Suprapubic skin (tissue), 4 donors: ENCODE measurements around the gene CRCP. TPM values are rescaled to one million over a fixed set of nuclear protein-coding genes. Genes with fewer than 3 reads are reported as not detected.

Experiments
- DNase-seq, 2 donors: peaks; one replicate each; pipeline ENCODE4 v3.0.0-alpha.2; 2019; ENCODE audit warnings: low spot score in 2 of 2
- H3K27ac ChIP-seq: fragments of 200-600 bp; sonication (generic); one replicate; pipeline ENCODE4 v1.5.1; 2019
- H3K27me3 ChIP-seq: fragments of 200-600 bp; sonication (generic); one replicate; pipeline ENCODE4 v1.5.1; 2019
- H3K36me3 ChIP-seq: fragments of 200-600 bp; sonication (generic); one replicate; pipeline ENCODE4 v1.5.1; 2019
- H3K4me1 ChIP-seq: fragments of 200-600 bp; sonication (generic); one replicate; pipeline ENCODE4 v1.5.1; 2019
- H3K4me3 ChIP-seq: fragments of 200-600 bp; sonication (generic); one replicate; pipeline ENCODE4 v1.5.1; 2019; ENCODE audit warnings: mild to moderate bottlenecking
- H3K9me3 ChIP-seq: fragments of 200-600 bp; sonication (generic); one replicate; pipeline ENCODE4 v1.5.1; 2019
- CTCF ChIP-seq, 2 donors: fragments of 200-600 bp in 1 of 2; fragments of 450-650 bp in 1 of 2; sonication (generic) in 1 of 2; IDR thresholded peaks; one replicate each; pipeline ENCODE4 v1.5.1; 2016 to 2019; ENCODE audit warnings: antibody characterized with exemption in 2 of 2, mild to moderate bottlenecking in 1 of 2, moderate library complexity in 1 of 2
- EP300 ChIP-seq: sonication (generic); formaldehyde crosslinking; IDR thresholded peaks from one replicate; pipeline ENCODE4 v1.6.1; 2017; ENCODE audit warnings: antibody characterized with exemption
- POLR2A ChIP-seq, 2 donors: fragments of 450-650 bp; IDR thresholded peaks; one replicate each; pipeline ENCODE4 v1.6.1; 2017; ENCODE audit warnings: antibody characterized with exemption in 2 of 2, mild to moderate bottlenecking in 2 of 2, moderate library complexity in 2 of 2
- POLR2AphosphoS5 ChIP-seq, 3 donors: sonication (generic); formaldehyde crosslinking; IDR thresholded peaks; one replicate each; pipeline ENCODE4 v1.6.1; 2017; ENCODE audit warnings: antibody characterized with exemption in 3 of 3
- WGBS: methylation state at CpG from one replicate; pipeline ENCODE4 v1.1.5; 2018; 5-methylcytosine and 5-hydroxymethylcytosine counted together
- total RNA-seq, 4 donors: library from RNA; depleted of rRNA; stranded (reverse); fragments of >200 nt; gene quantifications; one replicate each; pipeline ENCODE4 v1.1.0, GENCODE V29; 2016

Gene CRCP
- total RNA-seq, 4 donors from 2014 or later: 33.8 to 67.2 (median 42.8) TPM

- no peak overlapping the region for H3K27ac ChIP-seq
- peaks cover 13% of the 10 kb centered on the region for H3K36me3 ChIP-seq
- H3K9me3 ChIP-seq: no peaks in the 10 kb centered on the region
- H3K27me3 ChIP-seq: no peaks in the 10 kb centered on the region
- 77% methylated on average over 24 of the region's 32 CpGs for WGBS
- TF ChIP-seq POLR2AphosphoS5 (IDR thresholded peaks at IDR 0.05) (no peak), EP300 (no peak), CTCF (IDR thresholded peaks at IDR 0.05) (no peak), POLR2A (IDR thresholded peaks at IDR 0.05) (no peak)
- H3K4me3 ChIP-seq: no peak overlapping the region
- no peak for DNase-seq
- no peaks in the 10 kb centered on the region for H3K4me1 ChIP-seq
Measured at GRCh38 chr7:66088861-66089838, 25.5 kb upstream of the CRCP start.

DNA sequence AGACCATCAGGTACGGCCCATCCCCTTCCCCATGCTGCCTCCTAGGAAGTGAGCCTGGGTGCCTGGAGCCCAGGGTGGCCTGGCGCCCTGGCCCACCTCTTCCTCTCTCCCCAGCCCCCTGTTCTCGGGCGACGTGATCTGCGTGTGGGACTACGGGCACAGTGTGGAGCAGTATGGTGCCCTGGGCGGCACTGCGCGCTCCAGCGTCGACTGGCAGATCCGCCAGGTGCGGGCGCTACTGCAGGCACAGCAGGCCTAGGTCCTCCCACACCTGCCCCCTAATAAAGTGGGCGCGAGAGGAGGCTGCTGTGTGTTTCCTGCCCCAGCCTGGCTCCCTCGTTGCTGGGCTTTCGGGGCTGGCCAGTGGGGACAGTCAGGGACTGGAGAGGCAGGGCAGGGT is 22.0 kb upstream of the CRCP start:
- no peaks in the 10 kb centered on the region for H3K9me3 ChIP-seq
- H3K27ac ChIP-seq: no peak overlapping the region
- H3K4me1 ChIP-seq: no peaks in the 10 kb centered on the region
- no peaks in the 10 kb centered on the region for H3K27me3 ChIP-seq
- no peak for DNase-seq
- H3K4me3 ChIP-seq: no peak overlapping the region
- no peak for TF ChIP-seq EP300
- TF ChIP-seq POLR2AphosphoS5 (IDR thresholded peaks at IDR 0.05): no peak
- no peak for TF ChIP-seq CTCF (IDR thresholded peaks at IDR 0.05)
- no peak for TF ChIP-seq POLR2A (IDR thresholded peaks at IDR 0.05)
- WGBS: 98% methylated on average over 7 of the region's 19 CpGs
- peaks cover 3% of the 10 kb centered on the region for H3K36me3 ChIP-seq

DNA sequence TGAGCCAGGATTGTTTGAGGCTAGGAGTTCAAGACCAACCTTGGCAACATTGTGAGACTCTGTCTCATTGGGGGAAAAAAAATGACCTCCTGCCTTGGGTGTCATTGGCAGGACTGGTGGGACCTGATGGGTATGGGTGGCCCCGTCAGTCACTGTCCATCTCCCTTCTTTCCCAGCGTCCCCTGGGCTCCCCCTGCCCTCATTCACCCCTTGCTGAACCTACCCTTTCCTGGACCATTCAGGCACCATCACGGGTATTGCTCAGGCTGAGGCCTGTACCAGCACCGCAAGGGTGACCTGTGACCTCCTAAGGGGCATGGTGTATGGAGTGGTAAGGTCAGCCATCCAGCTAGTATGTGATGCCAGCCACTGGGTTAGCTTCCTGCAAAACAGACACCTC is 19.6 kb upstream of the CRCP start:
- Histone ChIP-seq H3K36me3 (no peaks in the 10 kb centered on the region), H3K27ac (no peak overlapping the region), H3K27me3 (no peaks in the 10 kb centered on the region), H3K4me3 (no peak overlapping the region), H3K4me1 (peaks cover 4% of the 10 kb centered on the region), H3K9me3 (no peaks in the 10 kb centered on the region)
- TF ChIP-seq POLR2AphosphoS5 (IDR thresholded peaks at IDR 0.05): no peak
- TF ChIP-seq CTCF (IDR thresholded peaks at IDR 0.05): no peak
- TF ChIP-seq EP300: no peak
- no peak for TF ChIP-seq POLR2A (IDR thresholded peaks at IDR 0.05)
- WGBS: 89% methylated on average over 4 of the region's 4 CpGs
- DNase-seq: no peak

GRCh38 chr7:66099232-66099550 is 15.5 kb upstream of the CRCP start:
- Histone ChIP-seq H3K36me3 (no peaks in the 10 kb centered on the region), H3K9me3 (no peaks in the 10 kb centered on the region), H3K27me3 (no peaks in the 10 kb centered on the region), H3K27ac (no peak overlapping the region), H3K4me3 (peak overlapping the region; percentile 46), H3K4me1 (peaks cover 8% of the 10 kb centered on the region)
- WGBS: no CpG with 5 or more reads among the region's 2 CpGs
- no peak for DNase-seq
- TF ChIP-seq POLR2AphosphoS5 (IDR thresholded peaks at IDR 0.05) (no peak), EP300 (no peak), POLR2A (IDR thresholded peaks at IDR 0.05) (no peak)

DNA sequence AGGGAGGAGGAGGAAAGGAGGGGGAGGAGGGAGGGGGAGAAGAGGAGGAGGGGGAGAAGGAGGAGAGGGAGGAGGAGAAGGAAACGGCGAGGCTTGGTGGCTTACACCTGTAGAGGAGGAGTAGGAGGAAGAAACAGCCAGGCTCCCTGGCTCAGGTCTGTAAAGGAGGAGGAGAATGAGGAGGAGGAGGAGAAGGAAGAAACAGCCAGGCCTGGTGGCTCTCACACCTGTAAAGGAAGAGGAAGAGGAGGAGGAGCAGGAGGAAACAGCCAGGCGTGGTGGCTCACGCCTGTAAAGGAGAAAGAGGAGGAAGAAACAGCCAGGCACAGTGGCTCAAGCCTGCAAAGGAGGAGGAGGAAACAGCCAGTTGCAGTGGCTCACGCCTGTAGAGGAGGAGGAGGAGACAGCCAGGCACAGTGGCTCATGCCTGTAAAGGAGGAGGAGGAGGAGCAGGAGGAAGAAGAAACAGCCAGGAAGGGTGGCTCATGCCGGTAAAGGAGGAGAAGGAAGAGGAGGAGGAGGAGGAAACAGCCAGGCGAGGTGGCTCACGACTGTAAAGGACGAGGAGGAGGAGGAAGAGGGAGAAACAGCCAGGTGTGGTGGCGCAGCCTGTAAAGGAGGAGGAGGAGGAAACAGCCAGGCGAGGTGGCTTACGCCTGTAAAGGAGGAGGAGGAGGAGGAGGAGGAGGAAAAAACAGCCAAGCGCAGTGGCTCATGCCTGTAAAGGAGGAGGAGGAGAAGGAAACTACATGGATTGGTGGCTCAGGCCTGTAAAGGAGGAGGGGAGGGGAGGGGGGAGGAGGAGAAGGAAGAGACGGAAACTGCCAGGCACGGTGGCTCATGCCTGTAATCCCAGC is 14.9 kb upstream of the CRCP start:
- Histone ChIP-seq H3K4me3 (peak overlapping the region; percentile 46), H3K36me3 (no peaks in the 10 kb centered on the region), H3K4me1 (peaks cover 8% of the 10 kb centered on the region), H3K27ac (peak overlapping the region; percentile 76), H3K9me3 (no peaks in the 10 kb centered on the region), H3K27me3 (no peaks in the 10 kb centered on the region)
- peak; percentile 82 to 83 for DNase-seq
- under 1% methylated on average over 15 of the region's 15 CpGs for WGBS
- no peak for TF ChIP-seq CTCF (IDR thresholded peaks at IDR 0.05)
- TF ChIP-seq POLR2A (IDR thresholded peaks at IDR 0.05): no peak
- no peak for TF ChIP-seq EP300
- no peak for TF ChIP-seq POLR2AphosphoS5 (IDR thresholded peaks at IDR 0.05)
